ENCODE data around the gene MAP3K8.

- no peak for TF ChIP-seq POLR2A (IDR thresholded peaks at IDR 0.05)
- TF ChIP-seq CTCF (IDR thresholded peaks at IDR 0.05 in 4 of 5, conservative IDR thresholded peaks at IDR 0.05 in 1 of 5) = no peak
Observed at GRCh38 chr10:30430544-30431298, 3.3 kb upstream of the MAP3K8 start.

Measured in gastrocnemius medialis (tissue), 4 donors.